GM18870 (cell line): ENCODE measurements around the gene BCL2L2.

ENCODE experiments used
- ATAC-seq: cut with Tn5 transposase; IDR thresholded peaks from one replicate; pipeline ENCODE4 v1.9.1; 2021; ENCODE audit warnings: moderate library complexity; ENCODE audit not compliant: unreplicated experiment

The BCL2L2 gene

GRCh38 chr14:23299211-23299957 lies 7.2 kb upstream of the BCL2L2 start:
- no peak for ATAC-seq

GRCh38 chr14:23299986-23300686 lies 6.5 kb upstream of the BCL2L2 start:
- no peak for ATAC-seq

GRCh38 chr14:23300687-23301223 lies 5.9 kb upstream of the BCL2L2 start:
- no peak for ATAC-seq

- ATAC-seq: peak; percentile 63
Observed at GRCh38 chr14:23301288-23301968, 5.2 kb upstream of the BCL2L2 start.

GRCh38 chr14:23301969-23302289 lies 4.7 kb upstream of the BCL2L2 start:
- peak; percentile 13 for ATAC-seq

- ATAC-seq: no peak
Observed at GRCh38 chr14:23302290-23303225, 4.1 kb upstream of the BCL2L2 start, which contains the start of gene PPP1R3E. Gene PPP1R3E, minus strand, starts transcription at chr14:23302859. Its CDS starts 283 bp downstream, at chr14:23302576.

GRCh38 chr14:23307146-23307530 lies 505 bp downstream of the BCL2L2 start:
- no peak for ATAC-seq

- no peak for ATAC-seq
Observed at GRCh38 chr14:23307687-23308644, 1.3 kb downstream of the BCL2L2 start.

GRCh38 chr14:23308721-23309445 lies 2.2 kb downstream of the BCL2L2 start:
- ATAC-seq: no peak

GRCh38 chr14:23310546-23310945 lies 3.9 kb downstream of the BCL2L2 start:
- ATAC-seq: no peak

GRCh38 chr14:23316300-23316699 lies 9.7 kb downstream of the BCL2L2 start:
- no peak for ATAC-seq

GRCh38 chr14:23319746-23320583 lies 13.3 kb downstream of the BCL2L2 start:
- ATAC-seq: no peak

GRCh38 chr14:23320584-23321571 lies 14.2 kb downstream of the BCL2L2 start, which contains the start of gene PABPN1:
Gene PABPN1, plus strand, starts transcription at chr14:23321457. Its CDS starts 13 bp downstream, at chr14:23321470.
- peak; percentile 95 for ATAC-seq

- no peak for ATAC-seq
Observed at GRCh38 chr14:23321572-23322547, 15.2 kb downstream of the BCL2L2 start.
